Astrocyte (in vitro differentiated cells and primary cell): ENCODE data around the gene CPLX1.

Experiments used
- CTCF ChIP-seq: IDR thresholded peaks from 2 replicates; pipeline ENCODE4 v1.5.1; 2011; ENCODE audit warnings: low read depth, mild to moderate bottlenecking, inconsistent platforms, low read length, moderate library complexity; ENCODE audit not compliant: insufficient read depth
- EZH2 ChIP-seq: IDR thresholded peaks from 2 replicates; pipeline ENCODE4 v1.6.1; 2012; ENCODE audit warnings: mild to moderate bottlenecking, low read length, inconsistent platforms; ENCODE audit not compliant: insufficient read depth

- no peak for TF ChIP-seq CTCF
- TF ChIP-seq EZH2, result no peak
These were observed 23.7 kb upstream of the CPLX1 start for GRCh38 chr4:849478-850175.
